ENCODE data around the gene GRID2. TPM values are rescaled to one million over a fixed set of nuclear protein-coding genes. Genes with fewer than 3 reads are reported as not detected.

GRID2 gene
- total RNA-seq, 1 experiment from 2014 or later = not detected

DNA sequence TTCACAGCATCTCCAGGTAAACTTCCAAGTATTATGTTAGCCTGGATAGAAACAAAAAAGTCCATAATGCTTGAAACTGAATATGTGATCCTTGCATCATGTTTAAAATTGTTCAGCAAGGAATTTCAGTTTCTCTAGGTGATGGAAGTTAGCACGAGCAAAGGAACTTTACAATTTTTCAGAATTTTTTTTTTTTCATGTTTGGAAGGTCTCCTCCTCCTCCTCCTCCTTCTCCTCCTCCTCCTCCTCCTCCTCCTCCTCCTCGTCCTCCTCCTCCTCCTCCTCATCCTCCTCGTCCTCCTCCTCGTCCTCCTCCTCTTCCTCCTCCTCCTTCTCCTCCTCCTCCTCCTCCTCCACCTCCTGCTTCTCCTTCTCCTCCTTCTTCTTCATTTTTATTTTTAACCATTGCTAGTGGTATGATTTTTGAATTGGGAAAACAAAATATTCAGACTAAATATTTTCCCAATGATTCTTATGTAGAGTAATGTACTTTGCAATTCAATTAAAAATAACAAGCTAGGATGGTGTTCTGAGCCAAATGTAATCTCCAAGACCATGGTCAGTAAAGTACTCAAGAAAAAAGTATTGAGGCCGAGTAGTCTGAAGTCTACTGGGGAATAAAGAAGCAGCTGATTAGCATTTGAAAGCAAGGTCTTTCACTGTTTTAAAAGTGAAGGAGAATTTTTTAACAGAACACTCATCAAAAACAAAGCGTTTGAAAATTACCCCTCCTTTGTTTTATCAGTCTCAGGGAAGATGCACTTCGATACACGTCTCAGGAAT, 1103.9 kb downstream of the GRID2 start:
- no peak for DNase-seq (ENCODE audit: low spot score)

DNA sequence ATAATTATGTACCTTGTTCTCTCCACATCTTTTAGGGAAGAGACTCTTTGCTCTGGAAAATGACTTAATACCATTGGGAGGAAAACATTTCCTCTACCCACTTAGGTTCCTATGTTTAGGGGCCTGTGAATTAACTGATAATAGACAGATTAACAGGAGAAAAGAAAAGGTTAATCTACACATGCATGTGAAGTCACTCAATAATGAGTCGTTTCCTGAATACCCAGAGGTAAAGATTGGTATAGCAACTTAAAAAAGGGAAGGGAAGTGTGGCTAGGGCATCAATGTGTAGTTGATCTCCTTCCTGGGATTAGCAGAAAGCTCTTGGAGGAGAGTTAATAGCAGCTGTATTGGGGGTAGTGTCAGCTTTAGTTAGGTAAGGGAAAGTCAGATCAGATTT, 1105.3 kb downstream of the GRID2 start:
- DNase-seq (ENCODE audit: low spot score) = no peak

DNA sequence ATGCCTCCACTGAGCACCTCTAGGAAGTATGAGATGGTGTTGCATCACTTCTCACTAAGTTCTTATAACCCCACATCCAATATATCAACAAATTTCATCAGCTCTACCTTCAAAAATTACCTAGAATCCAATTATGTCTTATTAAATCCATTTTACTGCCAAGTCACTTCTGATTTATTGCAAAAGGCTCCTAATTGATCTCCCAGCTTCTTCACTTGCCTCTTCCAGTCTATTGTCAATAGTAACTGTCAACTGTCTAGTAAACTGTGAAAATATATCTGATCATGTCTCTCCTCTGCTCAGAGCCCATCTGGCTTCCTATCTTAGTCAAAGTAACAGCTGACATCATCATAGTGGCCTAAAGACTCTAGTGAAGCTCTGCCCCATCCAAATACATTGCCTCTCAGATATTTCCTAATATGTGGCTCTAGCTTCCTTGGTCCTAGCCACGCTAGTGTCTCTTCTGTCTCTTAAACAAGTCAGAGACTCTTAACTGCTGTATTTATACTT, 1110.3 kb downstream of the GRID2 start:
- DNase-seq (ENCODE audit: low spot score) = no peak

DNA sequence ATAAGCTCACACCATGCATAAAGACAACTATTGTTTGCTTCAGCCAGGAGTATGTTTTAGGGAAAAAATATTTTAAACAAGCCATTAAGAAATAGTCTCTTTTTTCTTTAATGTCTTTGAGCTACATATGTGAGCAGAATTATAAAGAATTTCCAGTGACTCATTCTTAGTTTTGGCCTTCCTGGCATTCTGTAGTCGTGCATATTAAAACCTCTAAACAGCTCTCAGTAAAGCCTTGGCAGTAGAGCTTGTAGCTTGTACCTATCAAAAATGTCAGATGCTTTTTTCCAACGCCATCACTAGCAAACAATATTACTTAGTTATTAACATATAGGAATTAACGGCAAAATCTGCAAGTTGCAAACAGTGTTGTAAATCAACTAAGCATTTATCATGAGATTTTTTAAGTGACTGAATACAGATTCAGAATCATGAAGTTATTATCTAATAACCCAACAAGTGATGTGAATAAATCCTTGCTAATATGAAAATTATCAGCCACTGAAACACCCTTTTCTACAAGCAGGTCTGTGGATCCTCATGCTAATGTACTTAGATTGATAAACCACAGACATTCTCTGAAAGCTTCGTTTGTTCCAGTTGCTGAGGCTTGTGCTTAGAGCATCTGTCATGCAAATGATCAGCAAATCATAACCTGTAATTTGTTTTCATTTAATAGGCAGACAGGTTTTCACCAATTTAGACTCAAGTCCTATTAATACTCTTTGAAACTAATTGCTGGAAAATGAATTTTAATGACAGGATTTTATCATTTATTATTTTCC, 1112.8 kb downstream of the GRID2 start:
- peak; percentile 4 for DNase-seq (ENCODE audit: low spot score)

DNA sequence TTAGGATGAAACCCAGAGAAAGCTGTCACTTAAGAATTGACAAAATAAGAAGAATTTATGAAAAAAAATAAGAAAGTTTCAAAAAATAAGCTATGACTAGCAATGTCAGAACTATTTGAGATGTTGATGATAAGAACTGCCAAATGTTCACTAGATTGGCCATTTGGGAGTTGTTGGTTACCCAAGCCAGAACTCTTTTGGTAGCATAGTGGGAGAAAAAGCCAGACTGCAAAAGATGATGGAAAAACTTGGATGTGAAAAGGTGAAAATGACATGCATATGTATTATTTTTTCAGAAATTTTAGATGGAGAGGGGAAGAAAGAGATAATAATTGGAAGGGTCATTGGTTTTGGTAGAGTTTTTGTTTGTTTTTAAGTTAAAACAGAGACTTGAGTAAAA, 1127.6 kb downstream of the GRID2 start:
- DNase-seq (ENCODE audit: low spot score) = no peak

DNA sequence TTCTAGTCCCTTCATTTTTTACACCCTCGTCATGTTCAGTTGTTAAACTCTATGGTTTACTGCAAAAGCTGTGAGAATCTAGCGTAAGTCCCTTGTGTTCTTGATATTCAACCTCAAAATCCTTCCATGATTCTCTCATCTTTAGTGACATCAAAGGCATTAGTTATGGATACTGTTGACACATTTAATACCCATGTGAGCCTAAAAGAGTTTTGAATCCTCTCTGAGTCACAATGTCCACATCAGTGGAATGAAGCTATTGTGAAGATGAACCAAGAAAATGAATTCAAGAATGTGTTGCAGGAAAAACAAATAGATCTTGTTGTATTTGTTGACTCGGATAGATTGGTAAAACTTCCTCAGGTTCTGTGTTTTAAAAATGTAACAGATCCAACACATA, 1130.1 kb downstream of the GRID2 start:
- no peak for DNase-seq (ENCODE audit: low spot score)

DNA sequence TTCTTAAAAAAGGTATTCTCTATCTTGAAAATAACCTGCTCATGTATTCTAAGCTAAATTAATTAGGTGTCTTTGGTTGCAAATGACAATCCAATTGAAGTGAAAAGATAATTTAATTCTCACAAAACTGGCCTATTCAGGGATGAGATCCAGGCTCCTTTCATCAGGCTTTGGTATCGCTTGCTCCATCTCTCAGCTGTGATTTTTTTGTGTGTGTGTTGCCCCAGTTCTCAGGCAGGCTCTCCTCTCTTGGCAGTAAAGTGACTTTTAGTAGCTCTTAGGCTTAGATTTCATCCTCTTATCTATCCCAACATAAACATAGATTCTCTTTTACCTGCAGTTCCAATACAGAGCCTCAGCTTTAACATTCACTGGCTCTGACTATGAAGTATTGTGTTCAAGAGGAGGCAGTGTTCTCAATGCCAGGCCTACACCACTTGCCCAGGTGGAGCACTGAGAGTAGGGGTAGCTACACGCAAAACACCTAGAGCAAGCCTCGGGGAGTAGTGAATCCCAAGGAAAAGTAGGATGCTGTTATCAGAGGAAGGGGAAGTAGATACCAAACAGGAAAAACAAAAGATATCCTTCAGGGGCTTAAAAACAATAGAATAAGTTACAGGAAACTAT, 1132.3 kb downstream of the GRID2 start:
- DNase-seq (ENCODE audit: low spot score) = no peak

DNA sequence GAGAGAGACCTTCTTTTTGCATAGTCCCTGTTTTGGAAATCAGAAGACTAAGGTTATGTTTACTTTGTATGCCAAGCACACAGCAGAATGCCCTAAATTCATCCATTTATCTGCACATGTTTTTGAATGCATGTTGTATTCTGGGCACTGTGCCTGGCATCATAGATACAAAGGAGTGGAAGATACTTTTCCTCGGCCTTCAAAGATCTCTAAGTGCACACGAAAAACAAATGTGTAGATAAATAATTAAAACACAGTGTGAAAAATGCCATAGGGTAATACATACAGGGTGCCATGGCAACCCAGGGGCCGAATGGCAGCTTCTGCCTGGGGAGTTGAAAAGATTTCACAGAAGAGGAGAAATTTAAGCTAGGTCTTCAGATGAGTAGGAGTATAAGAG, 1134.2 kb downstream of the GRID2 start:
- no peak for DNase-seq (ENCODE audit: low spot score)

DNA sequence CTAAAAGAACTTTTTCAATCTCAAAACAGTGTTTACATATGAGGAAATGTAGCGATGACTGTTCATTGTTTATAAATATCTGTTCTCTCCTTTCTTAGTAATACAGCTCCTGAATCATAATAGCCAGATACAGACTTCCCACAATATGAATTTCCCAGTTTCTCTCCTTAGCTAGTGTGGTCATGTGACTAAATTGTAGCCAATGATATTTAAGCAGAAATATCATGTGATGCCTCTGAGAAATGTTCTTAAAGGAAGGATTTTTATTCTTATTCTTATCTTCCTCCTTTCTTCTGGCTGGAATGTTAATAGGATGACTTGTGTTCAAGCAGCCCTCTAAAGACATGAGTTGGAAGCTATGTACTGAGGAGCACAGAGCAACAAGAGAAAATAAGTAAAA, 1141.1 kb downstream of the GRID2 start:
- no peak for DNase-seq (ENCODE audit: low spot score)

DNA sequence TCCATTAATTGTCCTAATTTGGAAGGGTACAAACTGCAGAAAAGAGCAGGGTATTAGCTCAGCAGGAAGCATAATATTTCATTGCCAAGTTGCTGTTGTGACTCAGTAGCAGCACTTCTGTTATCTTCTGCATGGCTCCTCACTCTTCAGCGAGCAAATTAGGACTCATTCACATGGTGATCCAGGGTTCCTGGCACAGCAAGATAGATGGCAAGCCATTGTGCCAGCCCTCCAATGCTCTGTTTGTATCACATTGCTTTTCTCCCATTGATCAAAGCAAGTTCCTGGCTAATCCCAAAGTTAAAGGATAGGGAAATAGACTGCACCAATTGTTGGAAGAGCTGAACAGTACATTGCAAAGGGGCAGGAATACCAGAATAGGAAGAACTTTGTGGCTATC, 1142.3 kb downstream of the GRID2 start:
- DNase-seq (ENCODE audit: low spot score) = no peak

DNA sequence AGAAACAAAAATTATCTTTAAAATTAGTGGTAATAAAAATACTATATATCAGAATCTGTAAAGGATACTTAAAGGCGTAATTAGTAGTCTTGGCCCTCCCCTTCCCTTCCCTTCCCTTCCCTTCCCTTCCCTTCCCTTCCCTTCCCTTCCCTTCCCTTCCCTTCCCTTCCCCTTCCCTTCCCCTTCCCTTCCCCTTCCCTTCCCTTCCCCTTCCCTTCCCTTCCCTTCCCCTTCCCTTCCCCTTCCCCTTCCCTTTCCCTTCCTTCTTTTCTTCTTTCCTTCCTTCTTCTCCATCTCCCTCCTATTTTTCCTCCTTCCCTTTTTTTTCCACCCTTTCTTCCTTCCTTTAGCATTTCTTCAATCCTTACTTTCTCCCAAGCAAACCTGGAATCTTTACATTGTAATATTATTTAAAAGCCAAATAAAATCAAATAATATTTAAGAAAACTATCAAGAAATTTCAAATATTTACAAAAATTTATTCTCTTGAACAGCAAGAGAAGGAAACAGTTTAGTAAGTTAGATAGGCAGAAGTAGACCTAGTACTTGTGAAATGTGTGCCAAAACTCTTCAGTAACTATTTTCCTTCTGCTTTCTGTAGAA, 1145.0 kb downstream of the GRID2 start:
- DNase-seq (ENCODE audit: low spot score) = no peak

DNA sequence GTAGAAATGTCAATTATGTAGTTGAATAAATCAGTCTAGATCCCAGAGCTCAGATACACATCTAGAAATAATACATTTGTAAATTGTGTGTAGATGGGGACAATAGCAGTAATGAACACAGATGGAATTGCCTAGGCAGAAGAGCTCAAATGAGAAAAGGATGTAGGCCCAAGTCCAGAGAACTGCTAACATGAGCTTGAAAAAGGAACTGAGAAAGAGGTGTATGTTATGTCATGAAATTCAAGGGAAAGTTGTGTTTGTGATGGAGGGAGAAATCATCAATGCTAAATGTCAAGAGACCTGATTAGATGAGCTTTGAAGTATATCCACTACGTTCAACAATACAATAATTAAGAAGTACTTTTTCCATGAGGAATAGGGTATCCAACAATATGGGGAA, 1148.2 kb downstream of the GRID2 start:
- no peak for DNase-seq (ENCODE audit: low spot score)

DNA sequence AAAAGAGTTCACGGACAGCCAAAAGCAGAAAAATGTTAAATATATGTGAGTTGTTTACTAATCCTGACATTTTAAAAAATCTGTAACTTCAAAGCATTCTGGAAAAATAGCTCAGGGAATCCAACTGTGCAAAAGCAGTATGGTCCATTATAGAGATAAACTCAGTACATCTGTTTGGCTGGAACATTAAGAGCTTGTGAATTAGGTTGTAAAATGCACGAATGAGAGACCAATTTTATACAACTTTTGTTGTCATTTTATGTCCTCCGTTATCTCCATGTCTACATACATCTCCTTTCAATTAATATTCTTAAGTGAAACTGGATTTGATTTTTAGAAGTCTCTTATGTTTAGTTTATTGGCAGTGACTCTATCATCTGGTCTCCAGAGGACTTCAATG, 1157.8 kb downstream of the GRID2 start:
- no peak for DNase-seq (ENCODE audit: low spot score)

DNA sequence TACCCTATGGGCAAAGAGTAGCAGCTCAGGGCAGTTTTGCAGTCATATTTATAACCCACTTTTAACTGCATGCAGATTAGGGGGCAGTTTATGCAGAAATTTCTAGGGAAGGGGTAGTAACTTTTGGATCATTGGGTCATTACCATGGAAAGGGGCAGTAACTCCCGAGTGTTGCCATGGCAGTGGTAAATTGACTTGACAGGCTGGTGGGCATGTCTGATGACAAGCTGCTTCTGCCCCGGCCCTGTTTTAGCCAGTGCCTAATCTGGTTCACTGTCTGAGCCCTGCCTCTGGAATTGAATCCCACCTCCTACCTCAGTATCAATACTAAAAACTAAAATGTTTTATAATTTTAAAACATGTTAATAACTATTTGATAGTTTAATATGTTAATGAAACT, 1162.7 kb downstream of the GRID2 start:
- DNase-seq (ENCODE audit: low spot score) = no peak

DNA sequence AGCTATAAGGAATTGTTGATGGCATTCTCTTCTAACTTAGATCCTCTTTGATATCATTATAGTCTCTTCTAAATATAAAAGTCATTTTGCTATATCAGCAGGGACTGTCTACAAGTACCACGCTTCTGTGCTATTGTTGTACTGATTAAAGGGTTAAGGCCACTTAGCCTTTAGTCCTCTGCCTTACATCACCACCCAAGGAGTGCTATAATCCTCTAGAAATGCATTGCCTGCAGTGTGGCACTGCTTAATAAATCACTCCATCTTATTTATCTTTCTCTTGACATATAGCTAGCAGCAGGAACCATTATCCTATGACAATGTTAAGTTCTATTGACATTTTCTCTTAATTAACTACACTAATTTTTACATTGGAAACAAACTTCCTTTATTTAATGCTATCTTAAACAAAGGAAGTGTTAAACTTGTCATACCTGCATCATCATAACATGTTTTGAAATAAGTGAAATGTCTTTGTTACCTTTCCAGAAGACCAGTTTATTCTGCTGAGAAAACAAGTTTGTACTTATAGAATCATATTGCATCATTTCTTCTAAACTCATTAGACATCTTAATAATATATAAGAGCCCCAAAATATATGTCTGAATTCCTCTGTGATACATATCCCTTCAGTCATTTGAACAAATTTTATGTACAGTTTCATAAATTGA, 1163.9 kb downstream of the GRID2 start:
- DNase-seq (ENCODE audit: low spot score) = no peak

DNA sequence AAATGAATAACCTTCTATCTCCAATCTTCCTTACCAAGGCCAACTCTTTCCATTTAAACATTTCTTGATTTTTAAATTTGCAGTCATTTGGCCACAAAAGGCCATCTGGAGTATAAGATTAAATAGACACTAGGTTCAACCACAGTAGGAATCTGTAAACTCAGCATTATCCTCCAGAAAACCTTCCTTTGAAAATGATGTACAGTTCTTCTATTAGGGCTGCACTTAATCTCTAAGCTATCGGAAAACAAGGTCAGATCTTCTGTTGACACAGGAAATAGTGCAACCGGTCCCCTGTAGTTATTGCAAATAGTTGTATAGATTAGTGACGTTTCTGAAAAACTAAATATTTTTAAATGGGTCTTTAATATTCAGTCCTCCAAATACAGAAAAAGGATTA, 1165.8 kb downstream of the GRID2 start:
- no peak for DNase-seq (ENCODE audit: low spot score)

DNA sequence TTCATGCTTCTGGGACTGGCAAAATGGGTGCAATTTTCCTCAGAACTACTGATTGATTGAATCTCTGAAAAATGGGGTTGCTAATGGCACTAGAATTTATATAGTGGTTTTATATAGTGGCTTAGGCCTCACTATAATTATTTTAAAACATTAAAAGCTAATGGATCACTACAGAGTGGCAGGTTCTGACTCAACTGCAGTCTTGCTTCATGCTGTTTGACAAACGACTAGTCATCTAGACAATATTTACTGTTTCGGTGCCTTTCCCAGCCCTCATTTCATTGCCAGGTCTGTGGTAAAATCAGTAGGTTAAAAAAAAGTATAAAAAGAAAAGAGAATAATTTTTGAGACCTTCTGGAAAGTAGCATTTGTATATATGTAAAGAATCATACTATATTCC, 1172.0 kb downstream of the GRID2 start:
- no peak for DNase-seq (ENCODE audit: low spot score)

DNA sequence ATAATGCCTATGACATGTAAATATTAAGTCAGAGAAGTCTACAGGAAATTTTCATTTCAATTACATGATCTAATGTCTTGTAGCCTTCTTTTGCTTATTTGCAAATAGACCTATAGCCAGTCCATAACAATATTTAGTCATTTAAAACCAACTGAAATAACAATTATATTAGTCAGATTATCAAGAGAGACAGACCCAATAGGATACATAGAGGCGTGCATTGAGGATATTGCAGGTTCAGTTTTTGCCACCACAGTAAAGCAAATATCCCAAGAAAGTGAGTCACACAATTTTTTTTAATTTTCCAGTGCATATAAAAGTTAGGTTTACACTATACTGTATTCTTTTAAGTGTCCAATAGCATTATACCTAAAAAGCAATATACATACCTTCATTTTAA, 1175.0 kb downstream of the GRID2 start:
- DNase-seq (ENCODE audit: low spot score) = no peak

DNA sequence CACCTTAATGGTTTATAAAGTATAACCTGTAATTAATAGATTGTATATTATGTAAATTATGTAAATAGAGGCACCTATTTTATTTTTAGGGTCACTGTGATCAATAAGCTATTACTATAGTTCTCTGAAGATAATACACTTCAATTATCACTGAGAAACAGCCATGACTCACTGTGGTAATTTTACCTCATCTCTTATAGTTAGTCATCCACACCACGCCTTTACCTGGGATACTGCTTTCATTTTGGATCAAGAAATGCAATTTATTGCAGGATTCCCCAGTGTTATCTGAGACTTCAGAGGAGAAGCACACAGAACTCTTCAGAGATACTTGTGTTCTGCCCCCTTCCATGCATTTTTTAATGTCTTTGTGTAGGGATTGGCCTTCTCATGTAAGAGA, 1176.7 kb downstream of the GRID2 start:
- DNase-seq (ENCODE audit: low spot score) = no peak

DNA sequence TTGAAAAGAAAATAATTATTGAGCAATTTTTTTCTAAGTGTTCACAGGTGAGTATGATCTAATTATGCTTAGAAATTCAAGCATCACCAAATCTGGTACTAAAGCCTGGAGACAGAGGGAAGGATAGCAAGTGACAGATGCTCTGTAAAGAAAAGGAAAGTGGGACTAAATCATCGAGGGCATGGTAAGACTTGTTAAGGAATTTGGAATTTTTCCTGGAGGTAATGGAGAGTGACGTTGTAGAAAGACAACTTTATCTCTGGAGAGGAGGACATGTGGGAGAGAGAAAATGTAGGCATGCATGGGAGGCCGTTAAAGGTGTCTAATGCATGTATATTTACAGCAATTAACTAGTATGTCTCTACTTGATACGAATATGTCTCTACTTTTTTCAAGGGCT, 1191.6 kb downstream of the GRID2 start:
- no peak for DNase-seq (ENCODE audit: low spot score)

DNA sequence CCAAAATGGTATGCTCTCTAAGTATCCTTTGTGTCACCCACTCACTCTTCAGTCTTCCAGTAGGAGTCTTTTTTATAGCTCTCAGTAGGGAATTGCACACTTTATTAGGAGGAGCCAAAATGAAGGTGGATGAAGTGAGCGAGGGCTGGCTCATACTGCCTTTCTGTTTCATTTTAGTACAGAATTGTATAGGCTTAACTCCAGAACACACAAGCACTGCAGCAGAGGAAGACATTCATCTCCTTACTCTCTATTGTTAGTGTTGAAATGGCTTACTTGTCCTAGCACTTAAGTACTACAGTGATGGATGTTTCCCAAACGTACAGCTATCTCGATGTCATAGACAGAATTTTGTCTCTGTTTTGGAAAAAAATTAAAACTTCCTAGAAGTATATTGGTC, 1197.5 kb downstream of the GRID2 start:
- no peak for DNase-seq (ENCODE audit: low spot score)

DNA sequence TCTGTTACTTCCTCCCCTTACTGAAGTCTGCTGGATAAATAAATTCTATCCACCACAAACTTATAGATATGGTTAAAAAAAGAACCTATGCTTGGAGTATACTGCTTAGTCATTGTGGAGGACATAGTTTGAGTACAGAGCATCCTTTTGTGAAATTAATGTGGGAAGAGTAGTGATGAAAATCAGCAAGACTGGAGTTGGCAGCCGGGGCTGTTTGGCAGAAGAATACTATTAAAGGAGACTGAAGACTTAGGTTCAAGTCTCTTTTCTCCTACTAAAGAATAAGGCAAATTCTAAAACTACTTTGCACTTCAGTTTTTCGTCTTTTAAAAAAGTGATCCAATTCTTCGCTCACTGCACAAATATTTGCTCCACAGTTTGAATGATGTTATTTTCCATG, 1198.2 kb downstream of the GRID2 start:
- DNase-seq (ENCODE audit: low spot score) = no peak
